B cell (primary cell): ENCODE data around the gene ATG4B.

Source experiments
- CTCF ChIP-seq: fragments of 200-600 bp; IDR thresholded peaks from one replicate; pipeline ENCODE4 v1.8.0; 2022; ENCODE audit warnings: antibody characterized with exemption, mild to moderate bottlenecking
- EZH2 ChIP-seq: IDR thresholded peaks from 2 replicates; pipeline ENCODE4 v1.6.1; 2012; ENCODE audit warnings: borderline replicate concordance, low read depth, mild to moderate bottlenecking, moderate library complexity, low read length; ENCODE audit not compliant: insufficient read depth, poor library complexity, severe bottlenecking

DNA sequence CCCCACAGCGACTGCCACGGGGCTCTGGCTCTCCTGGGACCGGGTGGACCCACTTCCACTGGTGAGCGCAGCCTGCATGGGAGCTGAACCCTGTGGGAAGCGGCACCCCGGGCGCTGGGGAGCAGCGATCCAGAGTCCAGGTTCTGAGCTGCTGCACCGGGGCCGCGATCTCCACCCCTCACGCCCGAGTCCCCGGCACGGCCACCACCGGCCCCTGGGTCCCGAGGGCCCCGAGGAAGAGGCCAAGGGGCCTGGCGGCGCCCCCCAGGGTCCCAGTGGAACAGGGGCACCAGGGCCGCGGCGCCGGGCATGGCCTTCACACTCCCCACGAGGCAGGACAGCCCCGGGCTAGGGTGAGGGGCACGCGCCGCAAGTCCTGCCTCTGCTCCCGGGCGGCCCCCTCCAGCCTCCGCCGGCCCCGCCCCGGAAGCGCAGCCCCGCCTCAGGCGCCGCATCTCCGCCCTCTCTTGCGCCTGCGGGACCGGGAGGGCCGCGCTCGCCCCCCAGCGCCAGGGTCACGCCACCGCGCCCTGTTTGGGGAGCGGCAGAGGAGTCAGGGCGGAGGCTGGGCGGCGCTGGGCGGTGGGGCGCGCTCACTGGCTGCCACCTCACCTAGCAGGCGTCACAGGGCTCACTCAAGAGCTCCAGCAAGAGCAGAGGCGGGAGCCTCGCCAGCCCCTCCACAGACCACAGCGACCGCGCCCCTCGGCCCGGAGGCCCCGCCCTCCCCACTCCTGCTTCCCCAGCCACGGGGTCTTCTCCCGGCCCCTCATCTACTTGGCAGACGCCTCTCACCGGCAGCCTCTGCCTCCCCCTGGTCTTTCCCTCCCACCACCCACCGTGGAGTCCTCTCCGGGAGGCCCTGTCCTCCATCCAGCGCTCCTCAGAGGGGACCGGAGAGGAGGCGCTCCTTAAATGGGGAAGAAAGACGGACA, 27.4 kb upstream of the ATG4B start:
- TF ChIP-seq CTCF = peak; percentile 76
- no peak for TF ChIP-seq EZH2
